NOMO-1 (cell line): Measurements from ENCODE around the gene PARD3.
A peak's percentile ranks its signal among the peaks of the same experiment; 100 is the strongest.

ENCODE experiments used
- DNase-seq, 2 experiments: peaks; one replicate each; lab custom pipeline; 2025; ENCODE audit not compliant: unreplicated experiment in 2 of 2; lab: John Stamatoyannopoulos, UW

The PARD3 gene

DNA sequence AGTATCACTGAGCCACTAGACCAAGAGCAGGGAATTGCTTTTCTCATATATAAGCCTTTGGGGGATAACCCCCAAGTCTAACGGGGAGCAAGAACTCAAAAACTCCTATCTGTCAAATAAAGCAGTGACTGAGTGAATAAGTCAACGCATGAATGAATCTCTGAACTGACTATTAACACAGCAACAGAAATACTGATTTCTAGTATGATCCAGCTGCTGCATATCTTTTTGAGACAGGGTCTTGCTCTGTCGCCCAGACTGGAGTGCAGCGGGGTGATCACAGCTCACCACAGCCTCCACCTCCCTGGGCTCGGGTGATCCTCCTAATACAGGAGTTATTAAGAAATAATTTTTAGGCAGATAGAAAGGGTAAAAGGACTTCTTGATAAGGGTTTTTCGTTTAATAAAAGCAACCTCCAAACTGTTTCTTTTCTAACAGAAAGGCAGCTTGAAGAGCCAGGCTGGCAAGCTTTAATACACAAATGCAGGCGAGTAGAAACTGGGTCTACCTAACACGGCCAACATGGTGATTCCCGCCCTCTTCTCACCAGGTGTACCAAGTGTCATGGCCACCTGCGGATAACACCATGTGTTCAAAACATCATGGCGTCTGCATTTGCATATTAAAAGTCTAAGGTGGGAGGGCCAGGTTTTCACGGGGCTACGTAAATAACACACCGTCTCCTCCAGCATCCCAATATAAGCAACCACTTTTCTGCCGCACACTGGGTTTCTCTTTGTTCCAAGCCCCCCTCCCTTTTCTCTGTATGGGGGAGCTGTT is 631.9 kb downstream of the PARD3 start:
- no peak for DNase-seq

DNA sequence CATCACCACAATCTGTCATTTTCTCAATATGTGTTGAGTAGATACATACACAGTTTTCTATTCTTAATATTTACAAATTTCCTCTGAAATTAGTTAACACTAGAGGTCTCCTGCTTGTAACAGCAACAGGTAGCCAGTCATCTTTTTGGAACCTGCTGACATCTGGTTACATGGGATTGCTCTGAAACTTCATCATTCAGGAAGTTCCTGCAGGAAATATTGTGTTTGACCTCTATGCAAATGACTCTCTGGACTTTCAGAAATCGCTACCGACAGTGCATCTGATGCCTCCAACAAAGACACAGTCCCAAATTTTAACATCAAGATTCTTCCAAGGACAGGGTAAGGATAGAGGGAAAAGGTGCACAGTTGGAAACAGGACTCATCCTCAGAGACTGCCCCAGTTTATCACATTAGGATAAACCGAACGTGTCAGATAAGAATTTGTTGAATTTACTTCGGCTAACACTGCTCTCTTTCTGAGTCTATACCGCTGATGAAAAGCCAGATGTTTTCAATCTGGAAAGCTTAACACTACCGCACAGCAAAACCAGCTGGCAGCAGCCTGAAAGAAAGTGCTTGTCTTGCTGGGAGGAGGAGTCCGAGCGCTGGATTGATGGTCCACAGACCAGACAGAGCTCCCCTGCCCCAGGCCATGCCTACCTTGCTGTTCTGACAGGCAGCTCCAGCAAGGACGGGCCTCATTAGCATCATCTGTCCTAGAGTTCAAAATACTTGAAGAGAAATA is 633.4 kb downstream of the PARD3 start:
- no peak for DNase-seq

DNA sequence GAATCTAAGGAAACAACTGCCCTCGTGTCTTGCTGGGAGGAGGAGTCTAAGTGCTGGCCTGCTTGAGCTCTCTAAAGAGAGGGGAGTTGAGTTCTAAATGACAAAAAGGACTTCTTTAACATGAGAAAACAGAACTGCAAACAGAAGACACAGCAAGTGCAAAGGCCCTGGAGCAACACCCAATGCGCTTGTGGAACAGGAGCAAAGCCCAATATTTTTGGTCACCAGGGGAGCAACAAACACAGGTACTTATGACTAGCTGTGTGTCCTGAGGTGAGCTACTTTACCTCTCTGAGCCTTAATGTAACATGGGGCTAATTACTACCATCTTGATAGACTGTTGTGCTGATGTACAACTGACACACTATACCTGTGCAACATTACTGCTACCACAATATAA is 634.3 kb downstream of the PARD3 start:
- DNase-seq, result no peak

DNA sequence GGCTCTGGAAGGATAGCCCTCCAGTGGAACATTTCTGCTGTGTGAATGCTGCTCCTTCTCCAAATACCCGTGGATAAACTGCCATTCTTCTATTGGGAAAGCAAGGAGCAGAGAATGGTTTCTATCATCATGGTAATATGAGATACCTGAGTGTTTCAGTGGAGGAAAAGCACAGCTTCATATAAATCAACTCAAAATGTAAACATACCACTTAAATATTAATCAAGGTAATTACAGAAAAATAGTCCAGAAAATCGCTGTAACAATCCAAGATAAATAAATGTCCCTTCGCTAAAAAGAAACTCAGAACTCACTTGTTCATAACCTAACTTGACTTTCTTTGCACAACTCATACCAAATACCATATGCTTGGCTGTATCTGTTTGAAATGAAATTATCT is 635.8 kb downstream of the PARD3 start:
- DNase-seq, result no peak

DNA sequence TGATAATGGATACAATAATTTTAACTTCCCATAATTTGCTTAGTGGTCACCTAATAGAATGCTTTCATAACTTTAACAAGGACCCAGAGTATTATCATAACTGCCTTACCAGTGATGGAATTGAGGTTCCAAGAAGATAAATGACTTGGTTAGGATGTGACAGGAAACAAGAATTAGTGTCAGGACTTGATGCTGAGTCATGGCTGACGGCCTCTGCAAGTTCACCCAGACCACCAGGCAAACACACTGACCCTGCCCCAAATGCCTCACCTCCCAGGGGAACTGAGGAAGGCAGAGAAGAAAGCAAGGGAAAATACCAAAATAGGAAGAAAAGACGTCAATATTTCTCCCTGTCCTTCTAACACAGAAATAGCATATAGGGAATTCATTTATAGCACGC is 636.3 kb downstream of the PARD3 start:
- no peak for DNase-seq

DNA sequence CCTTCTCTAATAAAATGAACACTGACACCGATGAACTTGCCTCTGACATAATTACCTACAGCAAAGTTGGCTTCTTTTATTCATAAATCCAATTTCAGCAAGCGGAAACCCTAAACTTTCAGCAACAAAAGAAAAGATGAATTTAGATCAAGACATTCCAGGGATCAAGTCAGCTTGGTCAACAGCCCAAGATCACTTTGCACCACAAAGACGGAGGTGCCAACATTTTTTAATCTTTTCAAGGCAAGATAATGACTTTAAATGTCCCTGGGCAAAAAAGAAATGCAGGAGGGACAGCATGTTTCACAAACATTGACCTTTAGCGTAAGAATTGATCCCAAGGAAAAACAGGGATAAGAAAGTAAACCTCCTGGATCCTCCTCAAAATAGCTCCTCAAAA is 636.9 kb downstream of the PARD3 start:
- DNase-seq, result no peak

DNA sequence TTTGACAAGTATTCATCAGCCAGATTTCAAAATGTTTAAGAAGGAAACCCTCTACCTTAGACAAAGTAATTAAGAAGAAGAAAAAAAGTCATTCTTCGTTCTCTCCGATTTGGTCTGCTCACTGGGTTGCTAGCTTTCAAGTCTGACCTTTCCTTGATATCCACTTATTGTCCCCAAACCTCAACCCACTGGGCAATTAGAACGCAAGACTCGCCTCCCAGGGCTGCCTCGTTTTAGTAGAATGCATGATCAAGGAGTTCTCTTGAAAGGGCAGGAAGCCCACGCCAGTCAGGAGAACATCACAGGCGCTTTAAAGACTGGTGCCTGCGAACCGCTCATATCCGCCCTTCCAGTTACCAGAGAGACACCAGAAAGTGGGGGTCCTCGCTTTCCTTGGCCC is 637.7 kb downstream of the PARD3 start:
- DNase-seq, result no peak

DNA sequence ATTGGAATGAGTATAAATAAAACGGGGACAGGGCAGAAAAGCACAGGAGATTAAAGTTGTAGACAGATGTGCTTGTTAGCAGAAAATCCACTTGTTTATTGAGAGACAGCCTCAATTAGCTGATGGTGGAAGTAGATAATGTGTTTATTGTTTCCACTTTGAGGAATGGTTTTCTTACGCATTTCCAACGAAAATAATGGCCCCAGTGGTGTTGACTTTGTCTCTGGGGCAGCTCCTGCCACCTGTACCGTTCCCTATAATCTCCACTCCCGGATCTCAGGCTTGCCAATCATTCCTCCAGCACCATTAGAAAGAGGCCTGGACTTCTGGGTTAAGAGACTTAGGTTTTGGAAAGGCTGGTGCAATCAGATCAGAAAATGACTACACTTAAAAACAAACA is 638.7 kb downstream of the PARD3 start:
- no peak for DNase-seq

DNA sequence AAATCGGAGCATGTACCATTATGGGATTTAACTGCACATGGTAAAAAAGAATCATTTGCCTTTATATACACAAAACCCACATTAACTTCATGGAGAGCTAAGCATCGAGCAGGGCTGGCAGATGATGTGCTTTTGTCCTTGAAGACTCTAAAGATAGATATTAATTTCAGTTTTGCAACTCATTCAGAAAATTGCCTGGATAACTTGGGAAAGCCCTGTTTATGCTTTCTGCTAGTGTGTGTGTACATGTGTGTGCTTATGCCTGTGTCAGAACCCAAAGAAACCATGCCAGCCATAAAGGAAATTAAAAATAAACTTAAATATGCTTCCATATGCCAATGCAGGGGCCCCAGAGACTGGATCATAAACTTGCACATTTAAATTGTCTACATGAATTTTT is 640.0 kb downstream of the PARD3 start:
- DNase-seq, result no peak

DNA sequence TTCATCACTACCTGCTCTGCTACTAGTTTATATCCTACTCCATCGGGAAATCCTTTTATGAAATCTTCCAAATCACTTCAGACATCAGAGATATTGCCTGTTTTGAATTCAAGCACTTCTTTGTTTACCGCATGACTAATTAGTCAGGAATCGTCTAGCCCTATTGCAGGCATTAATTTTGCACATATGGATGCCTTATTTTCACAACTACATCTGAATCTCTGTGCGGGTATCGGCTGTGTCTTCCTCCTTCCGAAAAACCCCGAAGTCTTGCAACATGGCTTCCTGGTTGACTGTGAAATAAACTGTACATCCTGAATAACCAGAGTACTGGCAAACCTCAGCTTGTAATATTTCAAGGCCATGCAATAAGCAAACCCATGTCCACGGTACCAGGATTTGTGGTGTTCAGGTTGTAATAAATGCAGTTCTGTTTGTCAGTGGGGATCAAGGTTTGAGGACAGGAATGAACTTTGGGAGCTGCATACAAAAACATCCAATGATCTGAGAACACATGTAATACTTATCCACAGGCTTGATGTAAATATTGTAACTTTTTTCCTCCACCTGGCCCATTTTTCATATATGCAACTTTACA is 642.1 kb downstream of the PARD3 start:
- DNase-seq, result peak; percentile 56 to 66

DNA sequence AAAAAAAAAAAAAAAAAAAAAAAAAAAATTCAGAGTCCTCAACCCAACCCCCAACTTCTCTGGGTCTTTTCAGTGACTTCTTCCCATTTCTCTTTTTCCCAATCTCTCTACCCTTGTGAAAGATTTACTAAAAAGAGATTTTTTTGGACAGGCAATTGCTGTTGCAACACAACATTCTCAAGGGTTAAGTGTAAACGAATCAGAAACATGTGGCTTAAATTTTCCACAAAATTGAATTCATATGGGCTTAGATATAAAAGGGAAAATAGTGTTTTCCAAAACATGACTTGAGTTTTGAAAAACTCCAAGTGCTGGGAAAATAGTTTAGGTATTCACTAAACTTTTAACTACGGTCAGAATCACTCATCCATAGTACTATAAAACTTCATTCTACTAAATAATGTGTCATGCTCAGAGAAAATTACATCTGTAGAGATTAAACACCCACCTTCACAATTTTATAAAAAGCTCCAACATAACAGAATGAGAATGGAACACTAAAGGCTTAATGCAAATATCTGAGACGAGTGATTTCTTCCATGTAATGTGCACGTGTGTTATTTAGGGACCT is 643.1 kb downstream of the PARD3 start:
- DNase-seq, result no peak

DNA sequence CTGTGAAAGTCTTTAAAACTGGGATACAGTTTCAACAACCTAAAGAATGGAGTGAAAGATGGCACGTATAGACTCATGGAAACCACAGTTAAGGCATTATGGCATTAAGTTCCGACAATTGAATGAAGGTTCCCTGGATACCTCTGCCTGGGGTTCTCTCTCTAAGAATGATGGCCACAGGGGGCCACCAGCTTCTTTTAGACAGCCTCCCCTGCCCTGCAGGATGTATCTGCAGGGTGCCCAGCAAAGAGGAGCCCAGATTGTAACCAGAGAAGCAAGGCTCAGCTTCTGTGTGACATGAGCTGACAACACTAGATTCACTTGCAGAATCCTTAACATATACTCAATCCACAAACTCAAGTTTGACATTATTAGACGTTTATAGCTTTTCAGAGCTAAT is 645.4 kb downstream of the PARD3 start:
- DNase-seq, result no peak

DNA sequence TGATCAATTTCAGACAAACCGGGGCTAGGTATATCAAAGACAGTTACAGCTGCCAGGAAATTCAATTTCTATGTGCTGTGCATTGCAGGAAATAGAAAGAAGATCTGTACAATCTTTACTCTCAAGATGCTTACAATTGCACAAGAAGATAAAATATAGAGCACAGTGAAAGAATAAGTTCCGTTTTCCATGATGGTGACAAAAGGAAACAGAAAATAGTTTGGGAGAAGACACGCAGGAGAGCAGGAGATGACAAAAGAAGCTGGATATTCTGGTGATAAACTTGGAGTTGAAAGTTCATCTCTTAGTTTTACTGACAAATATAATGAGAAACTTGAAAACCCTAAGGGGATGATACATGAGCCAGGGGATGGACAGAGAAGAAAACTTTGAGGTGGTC is 646.0 kb downstream of the PARD3 start:
- no peak for DNase-seq

DNA sequence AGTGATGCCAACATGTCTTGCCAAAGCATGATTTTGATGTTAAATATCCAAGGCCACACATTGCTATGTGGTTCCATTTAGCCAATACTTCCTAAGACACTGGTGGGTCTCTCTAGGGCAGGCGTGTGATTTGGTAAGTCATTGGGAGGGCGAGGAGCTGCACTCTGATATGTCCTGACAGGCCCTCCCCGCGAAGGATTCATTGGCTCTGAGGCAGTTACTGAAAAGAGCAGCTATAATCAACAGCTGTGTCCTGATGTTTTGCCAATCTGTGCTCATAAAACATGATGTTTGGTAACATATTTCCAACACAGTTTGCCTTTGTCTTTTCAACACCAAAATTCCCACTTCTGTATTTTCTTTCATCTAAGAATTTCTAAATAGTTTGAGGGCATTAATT is 646.7 kb downstream of the PARD3 start:
- no peak for DNase-seq

DNA sequence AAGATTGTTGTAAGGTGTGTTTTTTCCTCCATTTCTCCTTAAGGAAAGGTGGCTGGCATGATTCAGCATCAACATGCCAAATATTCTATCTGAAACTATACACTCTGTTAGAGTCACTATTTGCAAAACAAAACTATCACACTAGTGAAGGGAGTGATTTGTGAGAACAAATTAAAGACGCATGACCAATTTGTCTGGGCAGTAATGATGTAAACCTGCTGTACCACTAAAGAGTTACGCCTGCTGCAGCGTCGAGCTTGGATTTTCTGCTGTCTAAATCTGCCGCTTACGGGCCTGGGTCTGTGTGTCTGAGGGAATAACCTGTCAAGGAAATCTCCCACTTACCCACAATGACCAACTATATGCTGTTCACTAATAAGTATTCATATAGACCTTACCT is 648.3 kb downstream of the PARD3 start:
- no peak for DNase-seq

DNA sequence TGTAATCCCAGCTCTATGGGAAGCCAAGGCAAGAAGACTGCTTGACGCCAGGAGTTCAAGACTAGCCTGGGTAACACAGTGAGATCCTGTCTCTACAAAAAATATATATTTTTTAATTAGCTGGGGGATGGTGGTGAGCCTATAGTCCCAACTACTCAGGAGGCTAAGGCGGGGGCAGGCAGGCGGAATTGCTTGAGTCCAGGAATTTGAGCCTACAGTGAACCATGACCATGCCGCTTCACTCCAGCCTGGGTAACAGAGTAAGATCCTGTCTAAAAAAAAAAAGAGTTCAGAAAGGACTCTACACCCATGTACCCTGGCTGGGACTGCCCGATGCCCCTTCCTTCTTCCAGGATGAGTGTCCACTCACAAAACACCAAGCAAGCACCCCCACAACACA is 648.7 kb downstream of the PARD3 start:
- DNase-seq, result no peak

DNA sequence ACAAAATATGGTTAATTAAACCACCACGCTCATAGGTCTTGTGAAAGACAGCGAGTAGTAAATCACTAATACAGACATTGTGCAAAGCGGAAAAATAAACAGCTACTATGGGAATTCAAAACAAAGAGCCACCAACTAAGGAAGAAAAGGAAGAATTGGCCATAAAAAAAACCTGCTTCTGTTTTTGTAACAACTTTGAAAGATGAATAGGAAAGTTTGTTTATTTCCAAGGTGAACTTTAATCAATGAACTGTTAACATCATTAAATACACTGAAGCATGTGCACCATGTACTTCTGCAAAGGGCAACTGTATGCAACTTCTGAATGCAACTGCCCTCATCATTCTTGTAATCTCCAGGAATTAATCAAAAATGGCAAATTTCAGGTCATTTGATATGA is 651.1 kb downstream of the PARD3 start:
- DNase-seq, result peak in 1 of 2 experiments; percentile 2

DNA sequence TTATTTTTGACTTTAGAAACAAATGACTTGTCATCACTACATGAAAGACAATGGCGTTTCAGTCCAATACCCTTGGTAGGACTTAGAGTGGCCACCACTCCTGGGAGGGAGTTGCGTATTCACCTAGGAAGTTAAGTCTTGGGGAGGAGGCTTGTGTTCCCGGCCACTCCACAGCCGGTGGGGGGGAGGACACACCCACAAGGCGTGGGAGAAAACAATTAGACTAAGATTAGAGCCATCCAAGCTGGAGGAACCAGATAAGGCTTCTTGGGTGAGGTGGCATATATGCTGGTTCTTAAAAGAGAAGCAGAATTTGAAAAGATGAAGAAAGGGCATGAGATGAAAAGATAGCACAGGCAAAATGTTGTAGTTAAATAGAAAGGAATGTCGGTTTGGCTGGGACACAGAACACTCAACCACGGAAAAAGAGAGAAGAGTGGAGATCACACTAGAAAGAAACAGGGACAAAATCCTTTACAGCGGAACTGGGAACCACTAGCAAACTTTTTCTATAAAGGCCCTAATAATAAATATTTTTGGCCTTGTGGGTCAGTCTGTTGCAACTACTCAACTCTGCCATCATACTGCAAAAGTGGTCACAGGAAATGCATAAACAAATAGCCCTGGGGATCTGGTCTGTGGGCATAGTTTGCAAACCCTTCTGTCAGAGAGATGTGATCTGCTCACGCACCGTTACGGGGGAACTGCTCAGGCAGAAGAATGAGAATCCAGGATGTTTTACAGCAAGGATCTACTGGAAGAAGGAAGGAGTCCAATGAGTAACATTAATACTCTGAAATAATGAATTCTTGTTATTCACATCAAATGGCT is 651.8 kb downstream of the PARD3 start:
- no peak for DNase-seq

DNA sequence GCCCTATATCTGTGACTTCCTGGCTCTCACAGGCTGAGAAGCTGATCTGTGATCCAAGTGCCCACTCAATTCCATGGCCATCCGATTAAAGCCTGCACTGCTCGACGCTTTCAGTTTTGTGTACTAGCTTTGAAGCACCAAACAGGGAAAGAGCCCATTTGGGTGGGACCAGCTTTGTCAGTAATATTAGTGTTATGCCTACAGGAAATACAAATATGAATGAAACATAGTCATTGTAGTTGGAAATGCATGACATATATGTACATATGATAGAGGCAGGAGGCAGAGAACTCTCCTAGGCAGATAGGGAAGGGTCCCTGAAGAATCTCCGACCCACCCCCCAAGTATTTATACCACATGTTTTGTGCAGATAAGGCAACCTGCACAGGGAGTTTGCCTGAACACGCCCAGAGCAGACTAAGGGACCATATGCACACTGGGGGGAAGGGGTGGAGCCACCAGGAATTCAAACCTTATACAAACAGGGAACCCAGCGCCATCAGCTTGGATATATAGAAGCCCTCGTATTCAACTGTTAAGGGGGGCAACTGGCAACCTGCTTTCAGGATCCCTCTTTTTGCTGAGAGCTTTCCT is 653.2 kb downstream of the PARD3 start:
- no peak for DNase-seq

DNA sequence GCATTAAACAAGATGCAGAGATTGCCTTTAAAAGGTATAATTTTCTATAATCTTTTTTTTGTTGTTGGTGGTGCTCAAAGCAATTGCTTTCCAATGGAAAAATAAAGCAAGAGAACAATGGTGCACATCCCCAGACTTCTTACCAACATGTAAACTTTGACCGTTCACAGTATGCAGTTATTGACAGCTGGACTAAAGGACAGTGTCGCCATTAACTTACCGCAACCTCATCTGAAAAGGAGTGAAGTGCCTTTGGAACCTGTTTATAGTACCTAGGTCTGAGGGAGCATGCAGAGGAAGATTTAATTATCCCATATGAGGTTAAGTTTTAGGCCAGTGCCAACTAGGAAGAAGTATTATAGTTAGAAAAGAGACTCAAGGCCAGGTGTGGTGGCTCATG is 654.5 kb downstream of the PARD3 start:
- no peak for DNase-seq
